ENCODE measurements around the gene KRTAP5-5. TPM values are rescaled to one million over a fixed set of nuclear protein-coding genes. Genes with fewer than 3 reads are reported as not detected.

KRTAP5-5 gene
- total and polyA plus RNA-seq, 4 donors: not detected

GRCh38 chr11:1589996-1590395 lies 39.6 kb upstream of the KRTAP5-5 start:
- H3K27ac ChIP-seq (ENCODE audit: low read depth in 1 of 2, low read length in 2 of 2): no peak overlapping the region

DNA sequence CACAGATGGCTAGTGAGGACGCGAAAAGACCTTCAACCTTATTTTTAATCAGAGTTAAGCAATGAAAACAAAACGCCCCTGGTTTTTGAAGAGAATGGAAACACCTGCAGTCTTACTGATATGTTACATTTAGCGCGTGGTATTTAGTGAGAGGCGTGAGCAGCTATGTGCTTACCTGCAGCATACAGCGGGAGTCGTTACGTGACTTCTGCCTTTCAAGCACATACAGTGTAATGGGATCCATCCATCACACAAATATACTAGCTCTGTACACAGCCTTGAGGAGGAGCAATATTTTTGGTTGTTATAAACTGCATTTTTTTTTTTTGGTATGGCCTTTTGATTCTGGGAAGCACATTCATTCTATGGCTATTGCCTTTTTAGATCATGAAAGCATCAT lies 36.9 kb upstream of the KRTAP5-5 start:
- DNase-seq (ENCODE audit: low spot score): no peak
- 81% methylated on average over 9 of the region's 9 CpGs for WGBS
- no peaks in the 10 kb centered on the region for H3K9me3 ChIP-seq (ENCODE audit: control insufficient read depth in 4 of 4, low read length in 3 of 4)
- no peaks in the 10 kb centered on the region for H3K4me1 ChIP-seq (ENCODE audit: control insufficient read depth in 4 of 4, insufficient read depth in 4 of 4, low read length in 3 of 4)
- H3K36me3 ChIP-seq (ENCODE audit: control insufficient read depth in 4 of 4, insufficient read depth in 3 of 4, low read depth in 1 of 4, low read length in 3 of 4): no peaks in the 10 kb centered on the region
- H3K4me3 ChIP-seq (ENCODE audit: low read depth in 1 of 3, low read length in 3 of 3): no peak overlapping the region
- no peak overlapping the region for H3K9ac ChIP-seq (ENCODE audit: low read depth in 1 of 2, low read length in 2 of 2)
- H3K27me3 ChIP-seq (ENCODE audit: control insufficient read depth in 4 of 4, insufficient read depth in 4 of 4, low read length in 3 of 4): no peaks in the 10 kb centered on the region
- no peak overlapping the region for H3K27ac ChIP-seq (ENCODE audit: low read depth in 1 of 2, low read length in 2 of 2)
- TF ChIP-seq HNF4G (IDR thresholded peaks at IDR 0.05) (no peak), TAF1 (conservative IDR thresholded peaks at IDR 0.05) (no peak), HNF4A (conservative IDR thresholded peaks at IDR 0.05) (no peak), YY1 (IDR thresholded peaks at IDR 0.05) (no peak), FOXA2 (IDR thresholded peaks at IDR 0.05) (no peak), FOXA1 (IDR thresholded peaks at IDR 0.05) (no peak), CTCF (IDR thresholded peaks at IDR 0.05; ENCODE audit: low read depth, low read length, missing input control) (no peak), JUND (IDR thresholded peaks at IDR 0.05) (no peak), RAD21 (IDR thresholded peaks at IDR 0.05) (no peak), NR2F2 (IDR thresholded peaks at IDR 0.05) (no peak), MAX (IDR thresholded peaks at IDR 0.05) (no peak), RXRA (IDR thresholded peaks at IDR 0.05) (no peak), ZBTB33 (IDR thresholded peaks at IDR 0.05) (no peak), SP1 (IDR thresholded peaks at IDR 0.05) (no peak)
- TF ChIP-seq, protein P1, sequence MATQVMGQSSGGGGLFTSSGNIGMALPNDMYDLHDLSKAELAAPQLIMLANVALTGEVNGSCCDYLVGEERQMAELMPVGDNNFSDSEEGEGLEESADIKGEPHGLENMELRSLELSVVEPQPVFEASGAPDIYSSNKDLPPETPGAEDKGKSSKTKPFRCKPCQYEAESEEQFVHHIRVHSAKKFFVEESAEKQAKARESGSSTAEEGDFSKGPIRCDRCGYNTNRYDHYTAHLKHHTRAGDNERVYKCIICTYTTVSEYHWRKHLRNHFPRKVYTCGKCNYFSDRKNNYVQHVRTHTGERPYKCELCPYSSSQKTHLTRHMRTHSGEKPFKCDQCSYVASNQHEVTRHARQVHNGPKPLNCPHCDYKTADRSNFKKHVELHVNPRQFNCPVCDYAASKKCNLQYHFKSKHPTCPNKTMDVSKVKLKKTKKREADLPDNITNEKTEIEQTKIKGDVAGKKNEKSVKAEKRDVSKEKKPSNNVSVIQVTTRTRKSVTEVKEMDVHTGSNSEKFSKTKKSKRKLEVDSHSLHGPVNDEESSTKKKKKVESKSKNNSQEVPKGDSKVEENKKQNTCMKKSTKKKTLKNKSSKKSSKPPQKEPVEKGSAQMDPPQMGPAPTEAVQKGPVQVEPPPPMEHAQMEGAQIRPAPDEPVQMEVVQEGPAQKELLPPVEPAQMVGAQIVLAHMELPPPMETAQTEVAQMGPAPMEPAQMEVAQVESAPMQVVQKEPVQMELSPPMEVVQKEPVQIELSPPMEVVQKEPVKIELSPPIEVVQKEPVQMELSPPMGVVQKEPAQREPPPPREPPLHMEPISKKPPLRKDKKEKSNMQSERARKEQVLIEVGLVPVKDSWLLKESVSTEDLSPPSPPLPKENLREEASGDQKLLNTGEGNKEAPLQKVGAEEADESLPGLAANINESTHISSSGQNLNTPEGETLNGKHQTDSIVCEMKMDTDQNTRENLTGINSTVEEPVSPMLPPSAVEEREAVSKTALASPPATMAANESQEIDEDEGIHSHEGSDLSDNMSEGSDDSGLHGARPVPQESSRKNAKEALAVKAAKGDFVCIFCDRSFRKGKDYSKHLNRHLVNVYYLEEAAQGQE (IDR thresholded peaks at IDR 0.05): no peak
- TF ChIP-seq, protein P2, sequence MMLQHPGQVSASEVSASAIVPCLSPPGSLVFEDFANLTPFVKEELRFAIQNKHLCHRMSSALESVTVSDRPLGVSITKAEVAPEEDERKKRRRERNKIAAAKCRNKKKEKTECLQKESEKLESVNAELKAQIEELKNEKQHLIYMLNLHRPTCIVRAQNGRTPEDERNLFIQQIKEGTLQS (IDR thresholded peaks at IDR 0.05): no peak

More at GRCh38 chr11:1589996-1590395, 39.6 kb upstream of the KRTAP5-5 start:
- no peak overlapping the region for H3K4me3 ChIP-seq (ENCODE audit: low read depth in 1 of 3, low read length in 3 of 3)
- no peaks in the 10 kb centered on the region for H3K9me3 ChIP-seq (ENCODE audit: control insufficient read depth in 4 of 4, low read length in 3 of 4)
- no peaks in the 10 kb centered on the region for H3K36me3 ChIP-seq (ENCODE audit: control insufficient read depth in 4 of 4, insufficient read depth in 3 of 4, low read depth in 1 of 4, low read length in 3 of 4)
- no peak for TF ChIP-seq JUND (IDR thresholded peaks at IDR 0.05)
- no peak for TF ChIP-seq HNF4A (conservative IDR thresholded peaks at IDR 0.05)
- no peak for TF ChIP-seq RXRA (IDR thresholded peaks at IDR 0.05)
- TF ChIP-seq, protein P2 (IDR thresholded peaks at IDR 0.05): no peak
- TF ChIP-seq HNF4G (IDR thresholded peaks at IDR 0.05): no peak
- TF ChIP-seq RAD21 (IDR thresholded peaks at IDR 0.05): no peak
- TF ChIP-seq SP1 (IDR thresholded peaks at IDR 0.05): no peak
- TF ChIP-seq GABPA (IDR thresholded peaks at IDR 0.05 in 1 of 2, conservative IDR thresholded peaks at IDR 0.05 in 1 of 2): no peak
- no peak for TF ChIP-seq CTCF (IDR thresholded peaks at IDR 0.05; ENCODE audit: low read depth, low read length, missing input control)
- no peak for TF ChIP-seq NR2F2 (IDR thresholded peaks at IDR 0.05)
- TF ChIP-seq YY1 (IDR thresholded peaks at IDR 0.05): no peak
- no peak for TF ChIP-seq MAX (IDR thresholded peaks at IDR 0.05)
- no peak overlapping the region for H3K9ac ChIP-seq (ENCODE audit: low read depth in 1 of 2, low read length in 2 of 2)
- no peaks in the 10 kb centered on the region for H3K4me1 ChIP-seq (ENCODE audit: control insufficient read depth in 4 of 4, insufficient read depth in 4 of 4, low read length in 3 of 4)
- DNase-seq (ENCODE audit: low spot score): no peak
- no peaks in the 10 kb centered on the region for H3K27me3 ChIP-seq (ENCODE audit: control insufficient read depth in 4 of 4, insufficient read depth in 4 of 4, low read length in 3 of 4)
- WGBS: 86% methylated on average over 6 of the region's 6 CpGs
